Fibroblast of peridontal ligament (primary cell): ENCODE data around the gene THSD4.
A peak's percentile ranks its signal among the peaks of the same experiment; 100 is the strongest.

ENCODE experiments used
- DNase-seq: peaks from one replicate; pipeline ENCODE4 v3.0.0-alpha.2; 2010; ENCODE audit errors: extremely low read depth

Gene THSD4

GRCh38 chr15:71627188-71627587, 511.9 kb downstream of the THSD4 start:
- peak; percentile 8 for DNase-seq

- DNase-seq, result peak; percentile 37
Observed at GRCh38 chr15:71627604-71628003, 512.3 kb downstream of the THSD4 start.

- no peak for DNase-seq
Observed at GRCh38 chr15:71628988-71629770, 513.9 kb downstream of the THSD4 start.

- DNase-seq, result peak; percentile 51
Observed at GRCh38 chr15:71629781-71630474, 514.7 kb downstream of the THSD4 start.

GRCh38 chr15:71630475-71630809, 515.2 kb downstream of the THSD4 start:
- DNase-seq, result no peak

GRCh38 chr15:71632576-71633195, 517.4 kb downstream of the THSD4 start:
- peak; percentile 71 for DNase-seq

GRCh38 chr15:71634820-71635560, 519.7 kb downstream of the THSD4 start:
- DNase-seq, result peak; percentile 32

- no peak for DNase-seq
Observed at GRCh38 chr15:71635735-71636134, 520.5 kb downstream of the THSD4 start.

- DNase-seq, result no peak
Observed at GRCh38 chr15:71638876-71639275, 523.6 kb downstream of the THSD4 start.

GRCh38 chr15:71639471-71639870, 524.2 kb downstream of the THSD4 start:
- no peak for DNase-seq

- DNase-seq, result no peak
Observed at GRCh38 chr15:71643918-71644317, 528.6 kb downstream of the THSD4 start.

GRCh38 chr15:71646767-71647486, 531.7 kb downstream of the THSD4 start:
- no peak for DNase-seq

- DNase-seq, result no peak
Observed at GRCh38 chr15:71647487-71647808, 532.2 kb downstream of the THSD4 start.

GRCh38 chr15:71648095-71648494, 532.8 kb downstream of the THSD4 start:
- no peak for DNase-seq

- no peak for DNase-seq
Observed at GRCh38 chr15:71649894-71650293, 534.6 kb downstream of the THSD4 start.

- DNase-seq, result no peak
Observed at GRCh38 chr15:71650603-71651002, 535.3 kb downstream of the THSD4 start.

GRCh38 chr15:71651750-71652186, 536.5 kb downstream of the THSD4 start:
- DNase-seq, result peak; percentile 94

- no peak for DNase-seq
Observed at GRCh38 chr15:71654042-71654719, 538.9 kb downstream of the THSD4 start.

GRCh38 chr15:71654720-71655174, 539.5 kb downstream of the THSD4 start:
- no peak for DNase-seq

GRCh38 chr15:71656425-71656824, 541.2 kb downstream of the THSD4 start:
- no peak for DNase-seq

GRCh38 chr15:71657141-71657540, 541.9 kb downstream of the THSD4 start:
- no peak for DNase-seq
